AG09319 (cell line): ENCODE measurements around the gene GPATCH8.

Experiments used
- DNase-seq: peaks from one replicate; pipeline ENCODE4 v3.0.0-alpha.2; 2010; ENCODE audit warnings: low read depth; ENCODE audit errors: extremely low read depth
- CTCF ChIP-seq: IDR thresholded peaks from 2 replicates; pipeline ENCODE4 v1.5.1; 2011; ENCODE audit warnings: low read depth, mild to moderate bottlenecking, inconsistent platforms, low read length, moderate library complexity

Gene GPATCH8

DNA sequence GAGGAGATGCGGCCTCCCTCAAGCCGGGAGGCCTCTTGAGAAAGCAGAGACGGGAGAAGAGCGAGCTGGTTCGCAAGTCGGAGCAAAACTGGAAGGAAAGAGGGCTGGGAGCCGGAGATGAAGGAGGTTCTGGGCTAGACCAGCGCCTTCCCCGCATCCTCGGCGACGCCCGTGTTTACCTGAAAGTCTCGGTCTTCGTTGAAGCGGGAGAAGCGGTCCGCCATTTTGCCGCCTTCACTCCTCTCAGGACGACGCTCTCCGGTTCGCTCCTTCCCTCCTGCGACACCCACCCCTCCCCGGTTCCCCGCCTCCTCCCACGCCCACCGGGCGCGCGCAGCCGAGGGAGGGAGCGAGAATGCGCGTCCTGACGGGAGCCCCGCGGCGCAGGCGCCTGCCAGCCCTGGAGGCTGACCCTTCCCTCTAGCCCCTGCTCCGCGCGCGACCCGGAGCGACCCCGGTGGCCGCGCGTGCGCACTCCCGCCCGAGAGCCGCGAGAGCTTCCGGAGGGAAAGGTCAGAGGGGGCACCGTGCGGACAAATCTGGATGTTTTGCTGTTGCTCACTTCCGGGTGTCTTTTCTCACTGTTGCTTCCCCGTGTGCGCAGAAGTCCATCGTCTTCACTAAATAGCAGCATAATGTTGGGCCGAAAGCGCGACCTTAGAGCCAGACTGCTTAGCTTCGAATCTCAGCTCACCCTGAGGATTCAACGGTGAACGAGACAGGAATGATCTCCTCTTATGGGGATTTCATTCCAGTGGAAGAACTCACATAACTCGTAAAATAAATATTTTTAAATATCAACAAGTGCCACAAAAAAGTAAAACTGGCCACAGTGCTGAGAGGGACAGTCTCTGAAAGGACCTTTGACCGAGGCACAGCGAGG, at the start of gene GPATCH8:
Gene GPATCH8 (minus strand): TSS at position 260 of the 883 bp plus-strand sequence. CDS start 36 bp downstream, at position 224.
- DNase-seq, result peak; percentile 91
- no peak for TF ChIP-seq CTCF

- DNase-seq, result no peak
- TF ChIP-seq CTCF, result no peak
These were observed 49.2 kb upstream of the GPATCH8 start for GRCh38 chr17:44552361-44552760.

GRCh38 chr17:44549686-44550085, 46.5 kb upstream of the GPATCH8 start:
- TF ChIP-seq CTCF, result no peak
- no peak for DNase-seq

GRCh38 chr17:44548376-44549230, 45.4 kb upstream of the GPATCH8 start:
- no peak for TF ChIP-seq CTCF
- DNase-seq, result no peak

DNA sequence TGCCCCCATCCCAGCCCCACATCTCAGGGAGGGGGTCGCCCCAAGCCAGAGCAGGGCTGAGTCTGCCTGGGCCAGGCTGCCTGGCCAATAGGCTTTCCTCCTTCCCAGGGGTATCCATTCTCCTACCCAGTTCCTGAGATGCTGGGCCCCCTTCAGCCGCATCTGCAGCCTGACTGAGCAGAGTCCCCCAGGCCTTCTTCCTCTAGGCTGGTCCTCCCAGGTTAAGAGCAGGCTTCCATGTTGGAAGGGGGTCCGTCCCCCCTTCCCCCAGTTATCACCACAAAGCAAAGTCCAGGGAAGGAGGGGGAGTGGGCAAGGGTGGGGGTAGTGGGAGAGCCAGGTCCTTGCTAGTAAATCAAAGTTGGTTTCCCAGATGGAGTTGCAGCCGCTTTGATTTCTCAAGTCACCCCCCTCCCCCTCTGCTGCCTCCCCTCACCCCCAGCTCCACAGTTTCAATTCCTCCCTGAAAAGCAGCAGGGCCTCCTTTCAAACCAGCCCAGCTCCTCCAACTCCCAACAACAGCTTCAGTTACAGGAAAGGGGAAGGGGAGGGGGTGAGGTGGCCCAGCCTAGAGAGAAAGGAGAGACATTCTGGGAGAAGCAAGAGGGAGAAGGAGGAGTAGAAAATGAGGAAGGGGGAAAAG, 44.5 kb upstream of the GPATCH8 start:
- no peak for DNase-seq
- TF ChIP-seq CTCF, result no peak

- DNase-seq, result no peak
- no peak for TF ChIP-seq CTCF
These were observed 43.7 kb upstream of the GPATCH8 start for GRCh38 chr17:44546671-44547606.
